Measurements from ENCODE around the gene RUNX3.

The RUNX3 gene

DNA sequence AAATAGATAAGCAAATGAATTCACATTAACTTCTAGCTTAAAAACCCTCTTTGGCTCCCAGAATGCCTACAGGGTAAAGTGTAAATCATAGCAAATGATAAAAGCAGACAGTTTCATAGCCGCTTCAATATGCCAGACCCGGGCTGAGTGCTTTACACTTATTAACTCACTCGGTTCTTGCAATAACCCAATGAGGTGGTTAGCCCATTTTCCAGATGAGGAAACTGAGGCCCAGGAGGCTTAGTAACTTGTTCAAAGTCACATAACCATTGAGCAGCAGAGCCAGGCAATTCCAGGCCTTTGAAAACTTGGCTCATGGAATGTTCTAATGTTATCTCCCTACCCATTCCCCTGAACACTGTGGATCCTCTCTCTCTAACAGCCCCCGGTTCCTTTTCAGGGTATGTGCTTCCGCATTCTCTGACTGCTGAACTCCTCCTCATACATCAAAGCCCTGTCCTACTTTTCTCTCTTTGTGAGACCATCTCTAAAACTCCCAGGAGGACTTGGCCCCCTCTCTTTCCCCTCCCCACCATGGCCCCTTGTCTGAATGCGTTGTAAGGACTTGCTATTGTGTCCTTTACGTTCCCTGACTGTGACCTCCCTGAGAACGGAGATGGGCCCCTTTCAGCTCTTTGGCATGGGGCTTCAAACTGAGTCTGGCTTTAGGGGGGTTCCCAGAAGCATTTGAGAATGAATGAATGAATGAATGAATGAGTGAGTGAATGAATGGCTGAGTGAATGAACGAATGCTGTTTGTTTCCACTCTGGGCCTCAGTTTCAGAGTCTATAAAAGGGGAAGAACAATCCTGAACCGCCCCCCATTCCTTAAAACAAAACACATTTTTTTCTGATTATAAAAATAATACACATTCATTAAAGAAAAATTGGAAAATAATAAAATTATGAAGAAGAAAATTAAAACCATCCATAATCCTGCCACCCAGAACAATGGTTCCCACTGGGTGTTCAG, 15.6 kb upstream of the RUNX3 start:
- Histone ChIP-seq H3K27ac (ENCODE audit: low read depth, low read length) (no peak overlapping the region), H3K79me2 (ENCODE audit: insufficient read depth, low read length) (no peaks in the 10 kb centered on the region), H3K4me2 (ENCODE audit: low read depth, low read length, poor library complexity, severe bottlenecking) (no peak overlapping the region), H3K27me3 (ENCODE audit: low read length) (no peaks in the 10 kb centered on the region), H3K9me2 (replicated peaks; ENCODE audit: insufficient read depth, low read length) (no peaks in the 10 kb centered on the region), H3K9me3 (ENCODE audit: insufficient read depth, low read length) (no peaks in the 10 kb centered on the region), H3K9ac (ENCODE audit: low read length) (no peak overlapping the region), H3F3A (ENCODE audit: insufficient read depth) (no peaks in the 10 kb centered on the region), H4K20me1 (ENCODE audit: low read depth, low read length) (no peaks in the 10 kb centered on the region), H3K36me3 (ENCODE audit: low read length) (no peaks in the 10 kb centered on the region), H3K4me3 (ENCODE audit: insufficient read depth, low read length, poor library complexity, severe bottlenecking) (no peak overlapping the region), H2AFZ (ENCODE audit: low read depth, low read length, severe bottlenecking) (no peak overlapping the region)
- no peak for TF ChIP-seq EZH2phosphoT487 (conservative IDR thresholded peaks at IDR 0.05; ENCODE audit: low read length)
- TF ChIP-seq, protein P1, sequence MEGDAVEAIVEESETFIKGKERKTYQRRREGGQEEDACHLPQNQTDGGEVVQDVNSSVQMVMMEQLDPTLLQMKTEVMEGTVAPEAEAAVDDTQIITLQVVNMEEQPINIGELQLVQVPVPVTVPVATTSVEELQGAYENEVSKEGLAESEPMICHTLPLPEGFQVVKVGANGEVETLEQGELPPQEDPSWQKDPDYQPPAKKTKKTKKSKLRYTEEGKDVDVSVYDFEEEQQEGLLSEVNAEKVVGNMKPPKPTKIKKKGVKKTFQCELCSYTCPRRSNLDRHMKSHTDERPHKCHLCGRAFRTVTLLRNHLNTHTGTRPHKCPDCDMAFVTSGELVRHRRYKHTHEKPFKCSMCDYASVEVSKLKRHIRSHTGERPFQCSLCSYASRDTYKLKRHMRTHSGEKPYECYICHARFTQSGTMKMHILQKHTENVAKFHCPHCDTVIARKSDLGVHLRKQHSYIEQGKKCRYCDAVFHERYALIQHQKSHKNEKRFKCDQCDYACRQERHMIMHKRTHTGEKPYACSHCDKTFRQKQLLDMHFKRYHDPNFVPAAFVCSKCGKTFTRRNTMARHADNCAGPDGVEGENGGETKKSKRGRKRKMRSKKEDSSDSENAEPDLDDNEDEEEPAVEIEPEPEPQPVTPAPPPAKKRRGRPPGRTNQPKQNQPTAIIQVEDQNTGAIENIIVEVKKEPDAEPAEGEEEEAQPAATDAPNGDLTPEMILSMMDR (IDR thresholded peaks at IDR 0.05; ENCODE audit: insufficient read depth, low read length, poor library complexity, severe bottlenecking): no peak

DNA sequence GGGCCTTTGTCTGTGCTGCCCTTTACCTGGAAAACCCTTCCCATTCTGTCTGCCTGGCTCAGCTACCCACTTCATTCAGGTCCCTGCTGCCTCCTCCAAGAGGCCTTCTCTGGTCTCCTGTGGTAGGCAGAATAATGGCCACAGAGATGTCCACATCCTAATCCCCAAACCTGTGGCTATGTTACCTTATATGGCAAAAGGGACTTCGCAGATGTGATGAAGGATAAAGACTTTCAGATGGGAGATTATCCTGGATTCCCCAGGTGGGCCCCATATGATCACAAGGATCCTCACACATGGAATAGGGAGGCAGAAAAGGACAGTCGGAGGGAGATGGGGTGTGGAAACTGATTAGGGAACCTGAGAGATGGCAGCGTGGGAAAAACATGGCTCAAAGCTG, 14.2 kb upstream of the RUNX3 start:
- Histone ChIP-seq H2AFZ (ENCODE audit: low read depth, low read length, severe bottlenecking) (no peak overlapping the region), H3F3A (ENCODE audit: insufficient read depth) (no peaks in the 10 kb centered on the region), H4K20me1 (ENCODE audit: low read depth, low read length) (no peaks in the 10 kb centered on the region), H3K79me2 (ENCODE audit: insufficient read depth, low read length) (no peaks in the 10 kb centered on the region), H3K9me3 (ENCODE audit: insufficient read depth, low read length) (no peaks in the 10 kb centered on the region), H3K27ac (ENCODE audit: low read depth, low read length) (no peak overlapping the region), H3K36me3 (ENCODE audit: low read length) (no peaks in the 10 kb centered on the region), H3K27me3 (ENCODE audit: low read length) (no peaks in the 10 kb centered on the region), H3K9me2 (replicated peaks; ENCODE audit: insufficient read depth, low read length) (no peaks in the 10 kb centered on the region), H3K4me2 (ENCODE audit: low read depth, low read length, poor library complexity, severe bottlenecking) (no peak overlapping the region), H3K4me3 (ENCODE audit: insufficient read depth, low read length, poor library complexity, severe bottlenecking) (no peak overlapping the region), H3K9ac (ENCODE audit: low read length) (no peak overlapping the region)
- TF ChIP-seq, protein P1 (IDR thresholded peaks at IDR 0.05; ENCODE audit: insufficient read depth, low read length, poor library complexity, severe bottlenecking): no peak

DNA sequence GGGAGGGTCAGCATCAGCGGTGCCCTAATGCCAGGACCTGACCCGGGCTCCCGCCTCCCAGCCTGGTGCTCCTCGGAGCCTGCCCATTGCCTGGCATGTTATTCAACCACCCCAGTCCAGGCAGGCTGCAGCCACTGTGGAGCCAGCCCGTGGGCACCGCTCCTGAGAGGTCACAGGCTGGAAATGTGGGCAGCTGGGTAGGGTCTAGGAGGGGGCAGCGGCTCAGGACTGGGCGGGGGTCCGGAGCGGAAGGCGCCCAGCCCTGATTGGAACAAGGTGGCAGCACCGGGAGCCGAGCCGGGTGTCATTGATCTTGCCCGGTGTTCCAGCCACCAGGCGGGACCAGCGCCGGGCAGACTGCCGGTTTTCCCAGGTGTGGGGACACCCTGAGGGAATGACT, 12.7 kb upstream of the RUNX3 start:
- no peaks in the 10 kb centered on the region for H3K79me2 ChIP-seq (ENCODE audit: insufficient read depth, low read length)
- H2AFZ ChIP-seq (ENCODE audit: low read depth, low read length, severe bottlenecking): no peak overlapping the region
- no peaks in the 10 kb centered on the region for H3K9me3 ChIP-seq (ENCODE audit: insufficient read depth, low read length)
- H3K4me2 ChIP-seq (ENCODE audit: low read depth, low read length, poor library complexity, severe bottlenecking): no peak overlapping the region
- no peak overlapping the region for H3K4me3 ChIP-seq (ENCODE audit: insufficient read depth, low read length, poor library complexity, severe bottlenecking)
- no peaks in the 10 kb centered on the region for H3F3A ChIP-seq (ENCODE audit: insufficient read depth)
- no peaks in the 10 kb centered on the region for H4K20me1 ChIP-seq (ENCODE audit: low read depth, low read length)
- H3K27me3 ChIP-seq (ENCODE audit: low read length): no peaks in the 10 kb centered on the region
- no peak for TF ChIP-seq EZH2phosphoT487 (conservative IDR thresholded peaks at IDR 0.05; ENCODE audit: low read length)
- TF ChIP-seq, protein P1 (IDR thresholded peaks at IDR 0.05; ENCODE audit: insufficient read depth, low read length, poor library complexity, severe bottlenecking): no peak
- no peak overlapping the region for H3K9ac ChIP-seq (ENCODE audit: low read length)
- no peaks in the 10 kb centered on the region for H3K36me3 ChIP-seq (ENCODE audit: low read length)
- no peak overlapping the region for H3K27ac ChIP-seq (ENCODE audit: low read depth, low read length)
- no peaks in the 10 kb centered on the region for H3K9me2 ChIP-seq (replicated peaks; ENCODE audit: insufficient read depth, low read length)
